Stimulated activated CD8-positive, alpha-beta memory T cell treated with anti-CD3 and anti-CD28 coated beads, Interleukin-4, amount 100 ng/mL, for 4 hours (primary cell): Measurements from ENCODE around the gene NAA10.

Source experiments
- DNase-seq, 2 donors: peaks; one replicate each; pipeline ENCODE4 v3.0.0-alpha.2; 2020; ENCODE audit warnings: low read depth in 2 of 2, low spot score in 1 of 2

NAA10 gene

DNA sequence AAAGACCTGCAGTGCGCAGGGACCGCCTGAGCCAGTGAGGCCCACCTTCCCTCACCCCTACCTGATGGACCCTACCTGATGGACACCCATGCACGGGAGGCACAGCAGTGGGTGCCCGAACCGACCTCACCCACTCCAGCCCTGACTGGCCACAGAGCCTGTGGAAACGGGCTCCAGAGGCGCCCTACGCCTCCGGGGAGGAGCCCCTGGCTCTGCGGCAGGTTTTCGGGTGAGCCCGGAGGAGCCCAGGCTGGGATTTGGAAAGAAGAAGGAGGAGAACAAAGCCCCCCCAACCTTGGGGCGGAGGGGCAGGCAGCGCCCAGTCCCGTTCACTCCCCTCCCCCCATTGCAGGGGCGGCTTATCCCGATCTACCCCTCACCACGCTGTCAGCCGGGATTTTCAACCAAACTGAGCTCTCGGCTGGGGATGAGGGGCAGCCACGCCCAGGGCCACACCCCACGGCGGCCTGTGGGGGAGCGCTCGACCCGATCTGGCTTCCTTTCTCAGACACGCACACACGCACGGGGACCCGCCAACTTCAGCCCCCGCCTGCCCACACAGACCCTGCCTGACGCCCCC, 49.5 kb downstream of the NAA10 start:
- no peak for DNase-seq

DNA sequence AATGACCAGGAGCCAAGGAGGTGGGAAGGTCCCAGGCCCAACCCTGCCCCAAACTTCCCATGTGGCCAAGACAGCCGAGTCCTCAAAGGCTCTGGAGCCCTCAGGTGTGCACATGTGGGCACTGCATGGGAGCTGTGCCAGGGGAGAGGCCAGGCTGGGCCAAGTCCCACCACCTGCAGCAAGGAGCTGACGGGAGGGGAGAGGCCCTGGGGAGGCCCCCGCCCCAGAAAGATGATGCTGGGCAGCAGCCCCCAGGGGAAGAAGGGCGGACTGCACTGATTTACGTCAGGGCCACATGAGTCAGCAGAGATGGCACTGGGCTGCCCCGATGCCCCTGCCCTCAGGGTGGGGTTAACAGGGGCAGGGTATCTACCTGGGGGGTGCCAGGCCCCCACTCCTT, 50.2 kb downstream of the NAA10 start:
- DNase-seq, result no peak

DNA sequence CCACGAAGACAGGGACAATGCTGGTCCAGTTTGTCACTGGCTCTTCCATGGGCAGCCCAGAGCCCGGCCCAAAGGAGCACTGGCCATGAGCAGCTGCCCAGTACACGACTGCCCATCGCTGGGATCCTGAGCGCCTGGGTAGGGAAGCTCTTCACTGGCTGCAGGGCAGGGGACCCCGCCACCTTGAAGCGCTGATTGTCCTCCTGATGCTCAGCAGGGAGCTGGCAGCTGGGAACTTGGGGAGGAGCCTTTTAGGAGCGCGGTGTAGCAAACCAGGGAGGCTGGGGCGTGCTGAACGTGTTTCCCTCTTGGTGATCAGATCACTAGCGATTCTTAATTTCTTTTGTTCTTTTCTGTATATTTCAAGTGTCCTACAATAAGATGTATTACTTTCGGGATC, 50.7 kb downstream of the NAA10 start:
- DNase-seq, result no peak

DNA sequence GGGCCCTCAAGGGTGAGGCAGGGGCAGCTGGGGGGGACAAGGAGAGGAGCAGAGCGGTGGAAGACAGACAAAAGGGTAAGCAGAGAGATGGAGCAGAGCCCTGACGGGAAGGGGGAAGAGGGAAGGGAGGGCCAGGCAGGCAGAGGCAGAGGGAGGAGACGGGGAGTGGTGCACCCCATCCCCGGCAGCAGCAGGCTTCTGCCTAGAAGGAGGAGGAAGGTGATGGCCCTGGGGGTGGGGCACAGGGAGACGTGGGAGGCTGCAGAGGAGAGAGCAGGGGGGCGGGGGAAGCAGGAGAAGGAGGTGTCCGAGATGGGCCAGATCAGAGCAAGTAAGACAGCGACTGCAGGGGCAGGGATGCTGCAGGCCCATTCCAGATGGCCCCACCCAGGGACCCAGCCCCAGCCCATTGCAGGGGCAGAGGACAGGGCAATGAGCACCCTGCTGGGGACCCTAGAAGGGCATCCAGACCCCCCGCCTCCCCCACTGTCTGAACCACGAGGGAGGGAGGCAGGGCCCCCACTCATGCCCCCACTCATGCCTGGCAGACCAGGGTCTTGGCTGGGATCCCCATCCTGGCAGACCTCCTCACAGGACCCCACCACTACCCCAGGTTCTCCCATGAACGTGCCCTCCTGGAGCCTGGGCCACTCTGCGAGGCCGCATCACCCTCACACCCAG, 51.5 kb downstream of the NAA10 start:
- no peak for DNase-seq

DNA sequence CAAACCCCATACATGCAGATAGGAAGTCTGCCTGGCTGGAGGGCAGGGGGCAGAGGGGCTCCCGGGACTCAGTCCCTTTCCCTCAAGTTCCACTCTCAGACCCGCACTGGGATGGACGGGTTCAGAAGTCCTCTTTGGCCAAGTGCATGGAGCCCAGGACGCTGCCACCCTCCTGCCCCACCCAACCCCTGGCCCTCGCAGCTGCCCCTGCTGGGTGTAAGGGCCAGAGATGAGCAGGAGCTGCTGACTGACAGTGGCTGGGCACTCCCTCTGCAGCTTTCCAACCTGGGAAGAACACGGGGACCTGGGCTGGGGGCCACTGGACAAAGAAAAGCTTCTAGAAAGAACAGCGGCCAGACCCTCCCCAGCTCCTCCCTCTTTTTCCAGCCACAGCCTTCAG, 52.3 kb downstream of the NAA10 start:
- DNase-seq, result no peak

DNA sequence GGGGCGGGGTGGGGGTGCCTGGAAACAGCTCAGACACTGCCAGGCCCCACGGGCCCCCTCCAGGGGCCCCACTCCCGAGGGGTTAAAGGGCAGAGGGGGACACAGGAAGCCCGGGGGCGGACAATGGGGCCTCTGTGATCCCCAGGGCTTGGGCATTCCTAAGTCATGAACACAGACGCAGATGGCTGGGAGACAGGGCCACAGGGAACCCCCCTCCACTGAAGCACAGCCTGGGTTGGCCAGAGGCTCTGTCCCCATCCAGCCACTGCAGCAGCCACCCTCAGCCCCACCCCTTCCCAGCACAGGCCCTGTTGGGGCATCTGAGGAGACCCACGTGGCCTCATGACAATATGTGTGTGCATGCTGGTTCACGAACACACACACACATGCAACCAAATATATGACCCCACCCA, 52.7 kb downstream of the NAA10 start:
- DNase-seq, result no peak

DNA sequence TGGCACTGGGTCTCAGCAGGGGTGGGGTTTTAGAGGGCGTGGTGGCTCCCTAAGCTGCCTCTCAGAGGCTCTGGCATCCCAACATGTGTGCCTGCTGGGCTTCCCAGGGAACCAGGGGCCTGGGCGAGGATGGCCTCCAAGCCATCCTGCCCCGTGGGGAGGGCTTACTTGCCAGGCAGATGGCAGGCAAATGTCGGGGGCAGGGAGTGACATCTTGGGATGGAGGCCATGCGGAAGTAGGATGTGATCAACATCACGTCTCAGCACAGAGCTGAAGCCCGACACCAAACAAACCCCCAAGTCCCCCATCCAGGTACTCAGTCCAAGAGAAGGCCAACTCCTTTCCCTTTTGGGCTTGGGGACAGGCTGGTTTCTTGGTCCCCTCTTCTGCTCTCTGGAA, 53.6 kb downstream of the NAA10 start:
- no peak for DNase-seq

DNA sequence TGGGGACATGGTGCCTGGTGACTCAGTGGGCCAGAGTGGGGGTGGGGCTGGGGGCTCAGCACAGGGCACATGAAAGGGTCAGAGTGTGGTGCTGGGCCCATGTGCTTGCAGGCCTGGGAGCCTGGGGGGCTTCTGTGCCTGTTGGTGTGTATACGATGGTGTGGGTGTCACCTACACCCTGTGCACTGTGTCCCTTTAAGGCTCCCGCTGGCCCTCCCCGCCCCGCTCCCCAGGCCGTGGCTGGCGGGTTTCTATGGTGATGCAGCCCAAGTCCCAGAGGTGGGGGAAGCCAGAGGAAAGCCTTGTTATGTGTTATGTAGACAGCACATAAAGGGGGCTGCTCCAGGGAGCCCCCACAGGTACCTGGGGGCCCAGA, 54.4 kb downstream of the NAA10 start:
- DNase-seq, result no peak

DNA sequence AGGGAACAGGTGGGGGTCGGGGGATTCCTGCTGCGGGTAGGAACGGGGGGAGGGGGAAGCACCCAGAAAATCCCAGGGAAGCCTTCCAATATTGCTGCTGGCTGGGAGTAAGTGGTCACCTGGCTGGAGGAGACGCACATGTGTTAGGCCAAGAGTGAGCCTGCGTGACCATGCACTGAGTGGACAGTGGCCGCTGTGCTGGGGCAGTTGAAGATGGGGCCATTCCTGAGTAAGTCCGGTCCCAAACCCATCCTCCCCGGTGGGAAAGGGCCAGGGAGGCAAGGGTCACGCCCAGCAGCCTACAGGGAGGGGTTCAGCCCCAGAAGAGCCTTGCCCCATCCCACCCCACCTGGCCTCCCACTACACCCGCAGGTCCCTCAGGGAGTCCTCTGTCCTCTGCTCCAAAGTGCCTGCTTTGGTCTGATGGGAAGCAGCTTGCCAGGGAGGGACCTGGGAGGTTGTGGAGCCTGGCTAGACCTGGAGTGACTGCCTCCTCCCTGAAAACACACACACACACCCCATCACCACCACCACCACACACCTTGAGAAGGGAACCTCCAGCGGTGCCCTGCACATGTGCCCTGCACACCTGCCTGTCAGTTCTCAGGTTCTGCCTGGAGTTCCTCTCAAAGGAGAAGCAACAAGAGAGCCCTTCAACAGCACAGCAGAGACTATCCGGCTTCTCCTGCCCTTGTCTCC, 54.9 kb downstream of the NAA10 start:
- no peak for DNase-seq
